Muscle layer of colon (tissue), 2 donors: ENCODE results near the gene PEX11A.

Source experiments
- H3K27ac ChIP-seq: one replicate; pipeline ENCODE4 v1.7.0; 2013; ENCODE audit warnings: low read depth, mild to moderate bottlenecking, low read length, moderate library complexity
- H3K27me3 ChIP-seq, 2 donors: one replicate each; pipeline ENCODE4 v1.7.0; 2013; ENCODE audit warnings: low read length in 2 of 2, mild to moderate bottlenecking in 2 of 2; ENCODE audit not compliant: insufficient read depth in 2 of 2, control insufficient read depth in 1 of 2
- H3K36me3 ChIP-seq: one replicate; pipeline ENCODE4 v1.7.0; 2013; ENCODE audit warnings: mild to moderate bottlenecking, low read length; ENCODE audit not compliant: insufficient read depth
- H3K4me1 ChIP-seq: one replicate; pipeline ENCODE4 v1.7.0; 2013; ENCODE audit warnings: mild to moderate bottlenecking, low read length; ENCODE audit not compliant: insufficient read depth
- H3K4me3 ChIP-seq, 2 donors: one replicate each; pipeline ENCODE4 v1.7.0; 2013; ENCODE audit warnings: low read length in 2 of 2, low read depth in 1 of 2, mild to moderate bottlenecking in 1 of 2, moderate library complexity in 1 of 2
- H3K9ac ChIP-seq: one replicate; pipeline ENCODE4 v1.7.0; 2013; ENCODE audit warnings: low read length
- H3K9me3 ChIP-seq: one replicate; pipeline ENCODE4 v1.7.0; 2013; ENCODE audit warnings: mild to moderate bottlenecking, low read length
- donor health status: abdominal sarcoma.
- donor health status: Adenocarcinoma of cecum.

The PEX11A gene, protein sequence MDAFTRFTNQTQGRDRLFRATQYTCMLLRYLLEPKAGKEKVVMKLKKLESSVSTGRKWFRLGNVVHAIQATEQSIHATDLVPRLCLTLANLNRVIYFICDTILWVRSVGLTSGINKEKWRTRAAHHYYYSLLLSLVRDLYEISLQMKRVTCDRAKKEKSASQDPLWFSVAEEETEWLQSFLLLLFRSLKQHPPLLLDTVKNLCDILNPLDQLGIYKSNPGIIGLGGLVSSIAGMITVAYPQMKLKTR

DNA sequence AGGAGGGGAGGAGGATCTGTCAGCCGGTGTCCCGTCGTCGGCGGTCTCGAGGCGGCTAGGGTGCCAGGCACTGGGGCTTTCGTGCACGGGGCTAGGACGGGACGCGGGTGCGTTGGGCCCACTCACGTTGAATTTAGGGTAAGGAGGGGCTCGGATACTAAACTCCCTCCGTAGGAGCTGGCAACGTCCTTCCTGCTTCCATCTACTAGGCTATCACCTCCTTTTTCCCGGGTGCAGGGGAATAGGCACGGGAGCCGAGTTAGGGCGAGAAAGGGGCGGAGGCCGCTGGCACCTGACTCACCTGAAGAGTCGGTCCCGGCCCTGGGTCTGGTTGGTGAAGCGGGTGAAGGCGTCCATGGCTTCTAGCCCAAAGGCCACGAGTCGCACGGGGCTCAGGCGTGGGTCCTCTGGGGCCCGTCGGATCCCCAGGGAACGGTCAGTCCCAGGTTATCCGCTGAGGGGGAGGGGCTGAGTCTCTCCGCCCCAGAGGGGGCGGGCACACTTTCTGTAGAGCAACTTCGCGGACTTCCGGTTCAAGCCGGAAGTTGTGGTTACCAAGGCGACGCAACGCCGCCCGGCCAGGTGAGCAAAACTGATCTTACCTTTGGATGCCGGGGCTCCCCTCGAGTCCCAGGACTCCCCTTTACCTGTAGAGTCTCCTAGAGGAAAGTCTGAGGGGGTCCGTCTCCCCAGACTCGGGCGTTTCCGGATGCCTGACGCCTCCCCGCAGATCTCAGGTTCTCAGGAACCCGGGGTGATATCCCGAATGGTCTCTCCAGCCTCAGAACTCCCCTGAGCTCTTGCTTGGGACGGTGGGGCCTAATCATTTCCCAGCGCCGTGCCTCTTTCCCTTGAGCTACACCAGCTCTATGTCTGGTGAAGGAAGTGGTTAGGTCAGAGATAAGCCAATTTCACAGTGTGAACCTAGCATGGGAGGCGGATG is at the start of gene PEX11A, which contains the start of gene WDR93:
Gene PEX11A (minus strand): TSS at position 479 of the 943 bp plus-strand sequence. CDS start 122 bp downstream, at position 357.
Gene WDR93 (plus strand): TSS at position 536 of the 943 bp plus-strand sequence. CDS start 10,936 bp downstream, outside the sequence.
- Histone ChIP-seq H3K4me1 (peaks cover 7% of the 10 kb centered on the region), H3K9me3 (no peaks in the 10 kb centered on the region), H3K36me3 (peaks cover 4% of the 10 kb centered on the region), H3K27ac (peak within 1 kb of the TSS; percentile 57), H3K27me3 (no peaks in the 10 kb centered on the region), H3K9ac (peak within 1 kb of the TSS; percentile 50), H3K4me3 (peak within 1 kb of the TSS; percentile 68 to 80)

- Histone ChIP-seq H3K27me3 (no peaks in the 10 kb centered on the region), H3K9ac (no peak overlapping the region), H3K4me1 (no peaks in the 10 kb centered on the region), H3K27ac (no peak overlapping the region), H3K36me3 (no peaks in the 10 kb centered on the region), H3K4me3 (no peak overlapping the region), H3K9me3 (no peaks in the 10 kb centered on the region)
These were observed 49.6 kb upstream of the PEX11A start for GRCh38 chr15:89740137-89740536.

DNA sequence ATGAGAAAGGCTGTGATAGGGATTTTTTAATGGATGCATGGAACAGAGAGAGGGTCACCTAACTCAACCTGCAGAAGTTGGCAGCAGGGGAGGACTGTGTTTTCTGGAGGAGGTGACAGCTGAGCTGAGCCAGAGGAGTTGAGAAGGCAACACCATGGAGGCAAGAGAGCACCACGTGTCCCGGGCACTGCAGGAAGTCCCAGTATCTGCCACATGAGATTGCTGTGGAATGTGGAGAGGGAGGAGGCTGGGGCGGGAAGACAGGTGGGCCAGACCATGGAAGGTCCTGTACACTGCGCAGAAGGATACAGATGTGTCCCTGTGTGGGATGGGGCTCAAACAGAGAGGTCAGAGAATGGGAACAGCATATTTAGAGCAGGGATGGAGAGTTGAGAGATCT is 45.2 kb upstream of the PEX11A start:
- Histone ChIP-seq H3K27me3 (no peaks in the 10 kb centered on the region), H3K27ac (no peak overlapping the region), H3K36me3 (no peaks in the 10 kb centered on the region), H3K4me3 (no peak overlapping the region), H3K9ac (no peak overlapping the region), H3K9me3 (no peaks in the 10 kb centered on the region), H3K4me1 (no peaks in the 10 kb centered on the region)

DNA sequence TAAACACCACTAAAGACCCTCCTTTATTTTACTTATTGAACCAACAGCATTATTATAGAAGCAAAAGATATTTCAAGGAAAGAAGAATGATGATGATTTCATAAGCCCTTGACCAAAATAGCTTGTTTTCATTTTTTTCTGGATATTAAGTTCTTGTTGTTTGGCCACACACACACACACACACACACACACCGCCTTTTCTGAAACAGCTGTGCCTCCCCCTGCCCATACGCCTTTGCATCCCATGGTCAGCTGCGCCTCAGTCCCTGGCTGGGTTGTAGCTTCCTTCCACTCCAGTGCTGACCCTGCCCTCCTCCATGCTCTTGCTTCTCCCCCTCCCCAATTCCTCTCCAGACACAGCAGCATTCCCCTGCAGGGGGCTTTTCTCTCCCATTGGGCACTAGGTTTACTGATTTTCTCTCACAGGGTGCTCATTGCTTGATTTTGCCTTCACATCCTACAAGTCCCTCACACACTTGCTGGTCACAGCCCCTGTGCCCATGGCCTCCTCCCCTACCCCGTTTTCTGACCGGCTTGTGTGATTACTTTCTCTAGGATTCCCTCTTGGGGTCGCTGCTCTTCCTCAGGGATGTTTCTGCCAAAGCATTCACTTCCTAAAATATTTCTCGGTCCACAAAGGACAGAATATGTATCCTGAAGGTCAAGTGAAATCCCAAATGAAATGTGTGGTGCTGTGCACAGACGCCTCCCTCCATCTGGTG is 42.1 kb upstream of the PEX11A start:
- Histone ChIP-seq H3K27me3 (no peaks in the 10 kb centered on the region), H3K36me3 (no peaks in the 10 kb centered on the region), H3K9ac (no peak overlapping the region), H3K27ac (no peak overlapping the region), H3K4me1 (no peaks in the 10 kb centered on the region), H3K4me3 (no peak overlapping the region), H3K9me3 (no peaks in the 10 kb centered on the region)

- no peaks in the 10 kb centered on the region for H3K27me3 ChIP-seq
These were observed 40.7 kb upstream of the PEX11A start for GRCh38 chr15:89731275-89731674.

DNA sequence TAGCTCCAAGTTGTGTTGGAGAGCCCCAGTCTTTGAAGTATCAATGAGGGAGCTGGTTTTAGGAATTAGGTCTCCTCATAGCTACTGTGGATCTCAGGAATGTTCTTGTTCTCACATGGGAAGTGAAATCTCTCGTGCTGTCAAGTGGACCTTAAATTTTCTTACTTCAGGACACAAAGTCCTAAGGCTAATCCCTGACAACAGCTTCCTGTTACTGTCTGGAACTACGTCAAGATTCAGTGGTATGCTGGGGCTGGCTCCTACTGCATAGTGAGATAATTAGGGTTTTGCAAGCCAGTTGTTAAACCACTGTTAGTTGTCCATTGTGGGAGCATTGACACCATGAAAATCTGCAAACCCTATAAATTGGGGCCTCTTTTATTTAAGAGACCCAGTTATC is 37.7 kb upstream of the PEX11A start:
- no peak overlapping the region for H3K27ac ChIP-seq
- no peaks in the 10 kb centered on the region for H3K4me1 ChIP-seq
- H3K36me3 ChIP-seq = no peaks in the 10 kb centered on the region
- no peaks in the 10 kb centered on the region for H3K27me3 ChIP-seq
- H3K4me3 ChIP-seq = no peak overlapping the region
- no peak overlapping the region for H3K9ac ChIP-seq
- no peaks in the 10 kb centered on the region for H3K9me3 ChIP-seq

More at GRCh38 chr15:89731275-89731674, 40.7 kb upstream of the PEX11A start:
- Histone ChIP-seq H3K4me1 (no peaks in the 10 kb centered on the region), H3K36me3 (no peaks in the 10 kb centered on the region), H3K9me3 (no peaks in the 10 kb centered on the region), H3K9ac (no peak overlapping the region), H3K27ac (no peak overlapping the region), H3K4me3 (no peak overlapping the region)

DNA sequence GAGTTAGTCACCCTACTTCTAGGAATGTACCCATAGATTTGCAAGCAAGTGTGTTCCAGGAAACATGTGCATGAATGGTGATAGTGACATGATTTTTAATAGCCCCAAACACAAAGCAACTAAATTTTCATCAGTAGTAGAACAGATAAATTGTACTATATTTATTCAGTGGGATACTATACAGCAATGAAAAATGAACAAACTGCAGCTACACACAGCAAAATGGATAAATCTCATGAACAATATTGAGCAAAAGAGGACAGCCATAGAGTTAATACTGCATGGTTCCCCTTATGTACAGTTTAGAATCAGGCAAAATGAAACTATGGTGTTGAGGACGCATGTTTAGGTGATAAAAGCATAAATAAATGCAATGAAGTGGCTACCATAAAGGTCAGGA is 34.5 kb upstream of the PEX11A start:
- no peaks in the 10 kb centered on the region for H3K4me1 ChIP-seq
- no peak overlapping the region for H3K4me3 ChIP-seq

GRCh38 chr15:89724621-89725020 is 34.1 kb upstream of the PEX11A start:
- Histone ChIP-seq H3K9me3 (no peaks in the 10 kb centered on the region), H3K27ac (no peak overlapping the region), H3K4me3 (no peak overlapping the region), H3K27me3 (no peaks in the 10 kb centered on the region), H3K9ac (no peak overlapping the region), H3K4me1 (no peaks in the 10 kb centered on the region), H3K36me3 (no peaks in the 10 kb centered on the region)

More for the DNA sequence above, 34.5 kb upstream of the PEX11A start:
- Histone ChIP-seq H3K27me3 (no peaks in the 10 kb centered on the region), H3K9ac (no peak overlapping the region), H3K9me3 (no peaks in the 10 kb centered on the region), H3K27ac (no peak overlapping the region), H3K36me3 (no peaks in the 10 kb centered on the region)

GRCh38 chr15:89723031-89723430 is 32.5 kb upstream of the PEX11A start:
- H3K27me3 ChIP-seq = no peaks in the 10 kb centered on the region
- H3K9ac ChIP-seq = no peak overlapping the region
- no peaks in the 10 kb centered on the region for H3K4me1 ChIP-seq
- H3K36me3 ChIP-seq = no peaks in the 10 kb centered on the region
- H3K27ac ChIP-seq = no peak overlapping the region
- no peaks in the 10 kb centered on the region for H3K9me3 ChIP-seq
- no peak overlapping the region for H3K4me3 ChIP-seq

DNA sequence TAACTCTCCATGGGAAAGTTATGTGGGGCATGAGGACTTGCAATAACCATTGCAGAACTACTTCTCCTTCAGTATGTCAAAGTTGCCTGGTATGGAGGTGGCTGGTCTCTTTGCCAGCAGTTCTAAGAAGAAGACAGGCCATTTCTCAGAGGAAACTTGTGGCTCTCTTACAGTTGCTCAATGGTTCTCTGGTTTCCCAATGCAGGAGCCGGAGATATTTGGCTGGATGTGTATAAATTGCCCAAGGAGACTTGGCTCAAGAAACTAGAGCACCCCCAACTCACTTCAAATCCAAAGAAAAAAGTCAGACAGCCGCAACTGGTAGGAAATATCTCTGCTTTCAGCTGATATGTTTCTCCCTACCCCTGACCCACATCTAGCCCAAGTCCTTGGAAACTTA is 24.2 kb upstream of the PEX11A start:
- Histone ChIP-seq H3K9me3 (no peaks in the 10 kb centered on the region), H3K4me3 (no peak overlapping the region)

DNA sequence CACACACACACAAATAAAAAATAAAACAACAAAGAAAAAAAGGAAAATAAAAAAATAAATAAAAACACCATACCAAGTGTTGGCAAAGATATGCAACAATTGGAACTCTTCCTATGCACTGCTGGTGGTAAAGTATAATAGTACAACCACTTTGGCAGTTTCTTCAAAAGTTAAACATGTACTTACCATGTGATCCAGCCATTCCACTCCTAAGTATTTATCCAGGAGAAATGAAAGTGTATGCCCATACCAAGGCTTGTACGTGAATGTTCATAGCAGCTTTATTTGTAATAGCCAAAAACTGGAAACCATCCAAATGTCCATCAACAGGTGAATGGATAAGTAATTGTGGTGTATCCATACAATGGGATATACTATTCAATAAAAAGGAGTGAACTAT is 17.0 kb upstream of the PEX11A start:
- H3K27ac ChIP-seq = no peak overlapping the region
- H3K9me3 ChIP-seq = no peaks in the 10 kb centered on the region
- H3K36me3 ChIP-seq = no peaks in the 10 kb centered on the region
- no peaks in the 10 kb centered on the region for H3K4me1 ChIP-seq
- H3K27me3 ChIP-seq = no peaks in the 10 kb centered on the region
- H3K9ac ChIP-seq = no peak overlapping the region
- no peak overlapping the region for H3K4me3 ChIP-seq

More for the DNA sequence above, 24.2 kb upstream of the PEX11A start:
- Histone ChIP-seq H3K36me3 (no peaks in the 10 kb centered on the region), H3K9ac (no peak overlapping the region), H3K27me3 (no peaks in the 10 kb centered on the region), H3K4me1 (no peaks in the 10 kb centered on the region), H3K27ac (no peak overlapping the region)
